T-helper 2 cell (primary cell): Measurements from ENCODE around the gene SCAMP4.
"Not testable (repeated sequence)": the region's sequence is repeated elsewhere in the genome, so short reads cannot be mapped to it uniquely, and the experiment has no call there.

Experiments used
- DNase-seq, 5 experiments: peaks; one replicate each; pipeline versions ENCODE4 v3.0.0 to v3.0.0-alpha.2; 2012 to 2022

SCAMP4 gene

GRCh38 chr19:1866693-1867348, 38.4 kb upstream of the SCAMP4 start:
- DNase-seq: no peak

GRCh38 chr19:1867349-1867724, 37.9 kb upstream of the SCAMP4 start:
- no peak for DNase-seq

DNA sequence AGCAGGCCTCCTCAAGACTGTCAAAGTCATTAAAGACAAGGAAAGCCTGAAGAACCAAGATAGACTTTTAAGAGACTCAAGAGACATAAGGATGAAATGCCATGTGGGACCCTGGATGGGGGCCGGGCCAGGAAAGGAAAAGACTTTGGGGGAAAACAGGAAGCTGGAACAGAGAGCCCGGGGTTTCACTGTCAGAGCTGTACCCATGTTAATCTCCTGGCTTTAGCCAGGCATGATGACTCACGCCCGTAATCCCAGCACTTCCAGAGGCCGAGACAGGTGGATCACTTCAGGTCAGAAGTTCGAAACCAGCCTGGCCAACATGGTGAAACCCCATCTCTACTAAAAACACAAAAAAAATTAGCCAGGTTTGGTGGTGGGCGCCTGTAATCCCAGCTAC, 36.2 kb upstream of the SCAMP4 start:
- no peak for DNase-seq

- no peak for DNase-seq
Measured at GRCh38 chr19:1871140-1871597, 34.0 kb upstream of the SCAMP4 start.

DNA sequence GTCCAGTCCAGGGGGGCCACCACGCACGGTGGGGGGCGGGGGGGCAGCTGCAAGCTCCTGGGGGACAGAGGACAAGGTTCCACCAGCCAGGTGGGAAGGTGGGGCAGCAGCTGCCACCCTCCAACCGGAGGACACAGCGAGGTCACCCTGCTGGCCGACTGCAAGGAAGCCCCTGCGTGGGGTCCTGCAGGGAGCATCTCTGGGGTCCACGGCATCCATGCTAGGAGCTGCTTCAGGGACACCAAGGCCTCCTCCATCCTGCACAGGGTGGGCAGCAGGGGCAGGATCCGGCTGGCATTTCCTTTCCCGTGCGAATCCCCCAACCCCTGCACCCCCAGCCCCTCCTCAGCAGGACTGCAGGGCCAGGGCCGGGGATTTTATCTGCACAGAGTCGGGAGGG, 33.6 kb upstream of the SCAMP4 start:
- DNase-seq: no peak

DNA sequence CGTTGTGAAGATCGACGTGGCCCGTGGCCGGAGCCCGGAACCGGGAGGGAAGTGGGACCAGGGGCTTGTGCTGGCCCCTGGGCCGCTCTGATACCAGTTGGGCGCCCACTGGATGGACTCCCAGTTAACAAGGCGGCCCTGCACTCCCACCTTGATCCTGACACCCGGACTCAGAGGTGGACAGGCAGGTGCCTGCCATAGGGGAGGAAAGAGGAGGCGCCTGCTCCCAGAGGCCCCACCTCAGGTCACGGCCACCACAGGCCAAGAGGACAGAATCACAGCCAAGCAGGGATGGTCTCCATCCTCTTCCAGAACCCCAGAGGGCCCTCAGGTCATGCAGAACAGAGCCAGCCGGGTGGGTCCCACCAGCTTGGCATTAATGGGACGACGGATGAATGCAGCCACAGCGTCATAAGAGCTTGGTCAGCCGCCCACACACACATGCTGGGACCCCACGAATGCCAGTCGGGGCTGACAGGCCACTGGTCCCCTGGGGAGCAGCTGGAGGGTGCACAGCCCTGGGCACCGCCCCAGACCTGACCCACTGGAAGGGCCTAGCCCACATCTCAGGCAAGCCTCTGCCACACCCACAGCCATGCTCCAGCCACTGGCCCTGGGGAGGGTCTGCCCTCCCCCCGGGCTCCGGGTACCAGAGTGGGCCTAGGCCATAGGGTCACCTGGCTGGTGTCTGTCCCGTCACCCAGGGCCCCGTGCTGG, 32.2 kb upstream of the SCAMP4 start:
- no peak for DNase-seq

DNA sequence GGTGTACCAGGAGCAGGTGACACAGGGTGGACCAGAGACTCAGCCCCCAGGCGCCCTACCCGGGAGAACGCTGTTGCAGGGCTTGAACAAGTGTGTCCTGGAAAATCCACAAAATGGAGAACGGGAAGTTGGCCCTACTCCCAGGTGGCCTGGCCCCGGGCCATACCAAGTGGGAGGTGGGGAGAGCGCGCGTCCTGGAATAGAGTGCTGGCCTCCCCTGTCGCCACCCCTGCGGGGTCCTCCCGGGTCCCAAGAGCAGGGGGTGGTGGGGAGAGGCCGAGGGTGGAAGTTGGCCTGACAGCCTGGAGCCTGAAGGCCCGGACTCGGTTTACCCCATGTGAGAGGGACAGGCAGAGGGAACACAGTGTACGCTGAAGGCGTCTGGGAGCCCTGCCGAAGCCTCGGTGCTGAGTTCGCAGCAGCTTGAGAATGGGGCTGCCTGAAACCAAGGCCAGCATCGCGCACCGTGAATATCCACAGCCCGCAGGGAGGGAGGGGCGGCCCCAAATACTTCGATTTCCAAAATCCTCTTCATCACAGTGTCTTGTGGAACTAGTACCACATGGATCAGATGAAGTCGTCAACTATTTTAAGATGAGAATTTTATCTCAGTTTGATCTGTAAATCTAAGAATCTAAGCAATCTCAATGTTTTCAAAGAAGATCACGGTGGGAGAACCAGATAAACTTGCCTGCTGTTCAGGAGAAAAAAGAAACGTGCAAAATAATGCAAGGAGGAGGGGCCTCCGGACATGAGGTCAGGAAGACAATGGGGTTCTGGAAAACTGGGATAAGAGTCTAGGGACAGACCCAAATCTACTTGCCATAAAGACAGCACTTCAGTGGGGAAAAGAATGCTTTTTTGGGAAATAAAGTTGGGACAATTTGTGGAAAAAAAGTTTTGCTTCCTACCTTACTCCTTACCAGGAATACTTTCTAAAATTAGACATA, 31.4 kb upstream of the SCAMP4 start:
- no peak for DNase-seq

- DNase-seq: peak in 2 of 5 experiments; percentile 53 to 77
Measured at GRCh38 chr19:1874554-1875185, 30.5 kb upstream of the SCAMP4 start.

- DNase-seq: not testable (repeated sequence)
Measured at GRCh38 chr19:1875265-1875645, 29.9 kb upstream of the SCAMP4 start.

GRCh38 chr19:1875646-1876495, 29.3 kb upstream of the SCAMP4 start:
- DNase-seq: peak; percentile 75 to 95 (median 80)

- not testable (repeated sequence) for DNase-seq
Measured at GRCh38 chr19:1876496-1877279, 28.5 kb upstream of the SCAMP4 start.

DNA sequence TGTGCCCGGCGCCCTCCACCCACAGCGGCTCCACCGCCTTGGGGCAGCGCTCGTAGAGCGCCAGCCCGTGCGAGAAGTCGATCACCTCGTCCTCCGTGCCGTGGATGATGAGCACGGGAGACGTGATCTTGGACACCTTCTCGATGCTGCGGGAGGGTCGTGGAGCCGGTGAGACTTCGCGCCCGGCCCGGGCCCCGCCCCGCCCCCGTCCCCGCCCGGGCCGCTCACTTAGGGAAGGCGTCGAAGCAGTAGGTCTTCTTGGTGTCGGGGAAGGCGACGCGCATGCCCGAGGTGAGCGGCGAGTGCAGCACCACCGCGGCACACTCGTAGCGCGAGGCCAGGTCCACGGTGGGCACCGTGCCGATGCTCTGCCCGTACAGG, 27.9 kb upstream of the SCAMP4 start:
- DNase-seq: not testable (repeated sequence)

DNA sequence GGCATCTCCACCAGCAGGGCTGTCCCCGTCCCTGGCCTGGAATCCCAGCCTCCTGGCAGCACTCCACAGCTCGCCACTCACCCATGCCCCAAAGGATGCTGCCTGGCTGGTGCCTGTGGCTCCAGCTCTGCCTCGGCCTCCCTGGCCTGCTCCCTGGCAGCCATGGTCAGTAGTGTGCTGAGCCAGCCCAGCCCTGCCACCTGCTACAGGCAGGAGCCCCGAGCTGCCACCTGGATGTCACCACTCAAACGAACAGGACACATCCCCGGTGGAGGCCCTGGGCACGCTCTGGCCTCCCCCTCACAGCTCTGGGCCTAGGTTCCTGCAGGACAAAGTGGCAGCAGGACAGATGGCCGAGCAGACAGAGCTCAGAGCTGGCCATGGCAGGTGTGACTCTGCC, 26.6 kb upstream of the SCAMP4 start:
- DNase-seq: not testable (repeated sequence)

DNA sequence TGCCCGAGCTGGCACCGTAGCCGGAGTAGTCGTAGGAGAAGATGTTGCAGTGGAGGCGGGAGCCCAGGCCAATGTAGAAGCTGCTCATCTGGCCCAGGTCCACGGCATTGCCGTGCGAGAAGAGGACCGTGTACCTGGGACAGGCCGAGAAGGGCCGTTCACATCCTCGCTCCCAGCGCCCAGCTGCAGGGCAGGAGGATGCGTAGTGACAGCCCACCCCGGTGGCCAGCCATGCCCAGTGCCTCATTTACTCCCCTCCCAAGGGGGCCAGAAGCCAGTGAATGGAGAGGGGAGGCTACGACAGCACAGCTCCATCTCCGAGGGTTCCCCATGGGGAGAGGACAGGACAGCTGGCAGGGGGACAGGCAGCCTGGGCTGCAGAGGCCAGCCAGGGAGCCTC, 25.2 kb upstream of the SCAMP4 start:
- DNase-seq: not testable (repeated sequence)

- no peak for DNase-seq
Measured at GRCh38 chr19:1880611-1881392, 24.4 kb upstream of the SCAMP4 start.

DNA sequence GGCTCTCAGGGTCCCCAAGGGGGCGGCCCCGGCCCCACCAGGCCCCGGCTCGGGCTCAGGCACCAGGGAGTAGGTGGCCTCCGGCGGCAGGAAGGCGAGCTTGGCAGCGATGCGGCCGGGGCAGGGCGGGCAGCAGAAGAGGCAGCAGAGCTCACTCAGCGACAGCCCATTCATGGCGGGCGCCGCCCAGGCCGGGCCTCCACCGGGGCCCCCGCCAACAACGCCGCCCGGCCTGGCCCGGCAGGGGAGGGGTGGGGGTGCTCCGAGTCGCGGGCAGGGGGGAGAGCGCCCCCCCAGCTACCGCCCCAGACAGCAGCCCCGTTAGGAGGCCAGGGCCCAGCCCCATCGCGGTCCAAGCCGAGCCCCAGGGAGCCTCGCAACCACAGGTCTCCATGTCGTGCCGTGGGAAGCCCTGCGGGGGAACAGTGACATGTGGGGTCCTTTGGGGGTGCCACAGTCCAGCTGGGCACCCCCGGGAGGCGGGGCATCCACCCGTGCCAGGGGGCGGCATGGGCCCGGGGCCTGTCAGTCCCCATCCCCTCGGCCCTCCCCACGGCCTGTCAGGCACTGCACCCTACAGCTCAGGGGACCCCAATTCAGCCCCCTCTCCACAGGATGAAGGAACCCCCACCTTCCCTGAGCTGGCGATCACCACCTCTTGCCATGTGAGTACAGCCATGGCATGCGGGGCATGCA, 23.7 kb upstream of the SCAMP4 start:
- DNase-seq: peak in 1 of 5 experiments; percentile 25

DNA sequence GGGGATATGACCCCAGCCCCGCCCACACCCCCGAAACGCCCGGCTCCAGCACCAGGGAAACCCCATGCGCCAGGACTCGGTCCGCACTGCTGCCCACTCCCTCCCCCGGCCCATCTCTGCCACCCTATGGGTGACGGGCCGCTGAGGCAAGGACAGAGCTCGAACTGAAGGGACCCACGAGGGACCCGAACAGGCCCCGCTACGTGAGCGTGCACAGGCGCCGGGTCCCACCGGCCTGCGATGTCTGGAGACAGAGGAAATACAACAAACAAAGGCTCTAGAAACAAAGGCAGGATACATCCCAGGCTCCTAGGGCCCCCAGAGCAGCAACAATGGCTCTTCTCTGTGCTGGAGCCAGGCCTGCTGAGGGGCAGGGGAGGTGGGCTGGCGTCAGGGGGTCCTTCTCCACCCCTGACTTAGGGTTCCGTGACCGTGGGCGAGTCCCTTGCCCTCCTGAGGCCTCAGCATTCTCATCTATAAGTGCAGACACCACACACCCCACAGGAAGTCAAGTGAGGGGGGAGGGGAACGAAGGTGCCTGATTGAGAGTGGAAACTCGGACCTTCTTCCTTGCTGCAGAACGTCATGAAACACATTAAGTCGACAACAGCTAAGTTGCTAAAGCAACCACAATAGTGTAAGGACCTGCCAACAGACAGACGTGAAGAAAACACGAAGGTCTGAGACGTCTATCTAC, 23.0 kb upstream of the SCAMP4 start:
- peak in 3 of 5 experiments; percentile 50 to 93 (median 92) for DNase-seq

- DNase-seq: no peak
Measured at GRCh38 chr19:1882786-1883692, 22.2 kb upstream of the SCAMP4 start.
